ENCODE results near the gene CNOT4. TPM values are rescaled to one million over a fixed set of nuclear protein-coding genes. Genes with fewer than 3 reads are reported as not detected.

Gene CNOT4
- total RNA-seq, 2 donors from 2014 or later = 11.9 to 12.2 TPM

DNA sequence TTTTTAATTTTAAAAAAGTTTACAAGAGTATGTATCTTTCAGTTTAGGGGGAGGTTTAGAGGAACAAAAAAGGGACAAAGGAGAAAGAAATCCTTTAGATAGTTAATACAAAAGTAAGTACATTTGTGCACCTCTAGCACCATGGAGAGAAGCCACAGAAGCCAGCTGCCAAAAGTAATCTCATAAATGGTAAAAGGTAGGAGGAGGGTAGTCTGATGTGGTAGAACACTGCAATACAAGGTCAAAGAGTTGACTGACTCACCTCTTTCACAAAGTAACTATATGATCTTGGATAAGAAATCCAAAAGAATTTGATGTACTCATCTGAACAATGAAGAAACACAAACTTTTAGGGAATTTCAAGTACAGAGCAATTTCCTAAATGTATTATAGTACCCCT is 68.1 kb downstream of the CNOT4 start:
- Histone ChIP-seq H3K4me3 (no peak overlapping the region), H3K9me3 (no peaks in the 10 kb centered on the region), H3K36me3 (replicated peaks in 1 of 2; ENCODE audit: insufficient read depth in 1 of 2, low read depth in 2 of 2) (no peaks in the 10 kb centered on the region), H3K27me3 (no peaks in the 10 kb centered on the region), H3K27ac (no peak overlapping the region), H3K4me1 (no peaks in the 10 kb centered on the region)
- TF ChIP-seq POLR2A (IDR thresholded peaks at IDR 0.05) = no peak
- intact Hi-C loops (cut with DNase I) = no loop called here
- no peak for DNase-seq
- ATAC-seq = no peak

DNA sequence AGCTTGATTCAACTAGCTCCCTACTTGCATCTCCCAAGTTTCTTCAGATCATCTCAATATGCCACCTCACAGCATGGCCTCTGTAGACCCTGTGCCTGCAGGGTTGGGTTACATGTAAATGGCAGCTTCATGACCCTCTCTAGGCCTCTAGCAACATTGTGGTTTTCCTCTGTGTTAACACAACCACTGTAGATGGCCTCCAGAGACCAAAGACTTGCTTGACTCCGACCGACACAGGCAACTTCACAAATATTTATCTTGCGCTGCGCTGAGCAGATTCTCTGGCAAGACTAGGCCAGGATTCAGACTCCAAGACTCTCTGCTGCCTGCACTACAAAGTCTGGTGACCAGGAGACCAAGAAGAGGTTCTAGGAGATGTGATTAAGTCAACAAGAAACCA is 75.9 kb downstream of the CNOT4 start:
- Histone ChIP-seq H3K9me3 (no peaks in the 10 kb centered on the region), H3K4me1 (peaks cover 7% of the 10 kb centered on the region), H3K36me3 (replicated peaks in 1 of 2; ENCODE audit: insufficient read depth in 1 of 2, low read depth in 2 of 2) (peaks cover 0 to 1% of the 10 kb centered on the region in 2 donors), H3K27ac (no peak overlapping the region), H3K4me3 (no peak overlapping the region), H3K27me3 (no peaks in the 10 kb centered on the region)
- TF ChIP-seq POLR2A (IDR thresholded peaks at IDR 0.05) (no peak), CTCF (IDR thresholded peaks at IDR 0.05) (no peak)
- no peak for DNase-seq
- ATAC-seq = no peak
- intact Hi-C loops (cut with DNase I) = no loop called here
- WGBS, 2 donors = 74 to 98% methylated on average over 4 of the region's 4 CpGs

DNA sequence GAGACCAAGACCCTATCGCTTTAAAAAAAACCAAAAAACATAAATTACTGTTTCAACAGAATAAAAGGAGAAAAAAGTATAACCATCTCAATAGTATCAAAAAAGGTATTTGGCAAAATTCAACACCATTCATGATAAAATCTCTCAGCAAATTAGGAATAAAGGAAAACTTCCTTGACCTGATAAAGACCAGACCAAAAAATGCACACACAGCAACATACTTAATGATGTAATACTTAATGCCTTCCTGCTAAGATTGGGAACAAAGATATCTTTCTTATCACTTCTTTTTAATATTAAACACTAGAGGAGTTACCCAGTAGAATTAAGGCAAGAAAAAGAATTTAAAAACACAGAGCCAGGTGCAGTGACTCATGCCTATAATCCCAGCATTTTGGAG is 79.3 kb downstream of the CNOT4 start:
- H3K4me3 ChIP-seq = no peak overlapping the region
- no peak overlapping the region for H3K27ac ChIP-seq
- H3K27me3 ChIP-seq = no peaks in the 10 kb centered on the region
- WGBS, 2 donors = 88 to 89% methylated on average over 1 of the region's 1 CpG
- peaks cover 22% of the 10 kb centered on the region for H3K4me1 ChIP-seq
- intact Hi-C loops (cut with DNase I) = no loop called here
- H3K9me3 ChIP-seq = no peaks in the 10 kb centered on the region
- TF ChIP-seq POLR2A (IDR thresholded peaks at IDR 0.05) (no peak), CTCF (IDR thresholded peaks at IDR 0.05) (no peak)
- DNase-seq = no peak
- ATAC-seq = no peak
- H3K36me3 ChIP-seq (replicated peaks in 1 of 2; ENCODE audit: insufficient read depth in 1 of 2, low read depth in 2 of 2) = peaks cover 0 to 1% of the 10 kb centered on the region in 2 donors

- H3K36me3 ChIP-seq (replicated peaks in 1 of 2; ENCODE audit: insufficient read depth in 1 of 2, low read depth in 2 of 2) = no peaks in the 10 kb centered on the region
- no peak for ATAC-seq
- no peak for DNase-seq
- WGBS, 2 donors = 61 to 65% methylated on average over 1 of the region's 1 CpG
- H3K9me3 ChIP-seq = no peaks in the 10 kb centered on the region
- H3K4me3 ChIP-seq = no peak overlapping the region
- peaks cover 22% of the 10 kb centered on the region for H3K4me1 ChIP-seq
- H3K27ac ChIP-seq = no peak overlapping the region
- TF ChIP-seq POLR2A (IDR thresholded peaks at IDR 0.05) (no peak), CTCF (IDR thresholded peaks at IDR 0.05) (no peak)
- intact Hi-C loops (cut with DNase I) = no loop called here
- H3K27me3 ChIP-seq = no peaks in the 10 kb centered on the region
Observed at GRCh38 chr7:135428879-135429278, 81.0 kb downstream of the CNOT4 start.

DNA sequence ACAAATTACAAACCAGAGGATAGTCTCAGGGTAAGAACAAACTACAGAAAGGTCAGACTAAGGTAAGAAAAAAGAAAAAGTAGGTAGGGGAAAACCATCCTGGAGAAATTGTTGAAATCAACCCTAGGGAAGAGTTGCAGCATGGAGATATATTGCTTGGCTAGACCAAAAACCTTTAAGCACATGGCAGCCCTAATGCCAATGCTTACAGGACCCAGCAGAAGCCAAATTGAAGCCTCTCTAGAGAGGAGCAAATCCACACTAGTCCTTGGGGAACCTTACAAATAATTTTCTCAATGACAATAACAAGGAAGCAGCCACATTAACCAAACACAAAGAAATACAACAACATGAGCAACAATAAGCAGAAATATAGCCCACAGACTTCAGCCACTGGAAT is 81.9 kb downstream of the CNOT4 start:
- DNase-seq (no peak), ATAC-seq (no peak)
- H3K27me3 ChIP-seq = no peaks in the 10 kb centered on the region
- no peak overlapping the region for H3K4me3 ChIP-seq
- no peaks in the 10 kb centered on the region for H3K9me3 ChIP-seq
- peaks cover 25% of the 10 kb centered on the region for H3K4me1 ChIP-seq
- intact Hi-C loops (cut with DNase I) = no loop called here
- no peaks in the 10 kb centered on the region for H3K36me3 ChIP-seq (replicated peaks in 1 of 2; ENCODE audit: insufficient read depth in 1 of 2, low read depth in 2 of 2)
- TF ChIP-seq CTCF (IDR thresholded peaks at IDR 0.05) (no peak), POLR2A (IDR thresholded peaks at IDR 0.05) (no peak)
- no peak overlapping the region for H3K27ac ChIP-seq

Measured in body of pancreas (tissue), 4 donors.